ENCODE results near the gene ERC1. TPM values are rescaled to one million over a fixed set of nuclear protein-coding genes. Genes with fewer than 3 reads are reported as not detected.

ERC1 gene
- total and polyA plus RNA-seq, 2 donors (not counting 3 experiments of a cell fraction or from before 2014, with no cell fraction given), result 11.7 to 66.1 TPM

DNA sequence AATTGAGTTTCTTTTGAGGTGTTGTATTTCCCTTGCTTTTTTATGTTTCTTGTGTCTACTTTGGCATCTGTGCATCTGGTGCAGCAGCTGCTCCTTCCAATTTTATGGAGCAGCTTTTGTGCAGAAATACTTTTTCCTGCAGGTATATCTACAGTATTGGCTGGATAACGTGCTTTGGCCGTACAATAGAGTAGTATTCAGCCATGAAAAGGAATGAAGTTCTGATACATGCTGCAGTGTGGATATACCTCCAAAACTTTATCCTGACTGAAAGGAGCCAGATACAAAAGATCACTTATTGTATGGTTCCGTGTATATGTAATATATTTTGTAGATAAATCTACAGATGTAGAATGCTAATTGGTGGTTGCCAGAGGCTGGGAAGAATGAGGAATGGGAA, 74.6 kb downstream of the ERC1 start:
- Histone ChIP-seq H3K27ac (ENCODE audit: insufficient read depth, low read depth, low read length) (no peak overlapping the region), H3K4me1 (ENCODE audit: control insufficient read depth, extremely low read depth, insufficient read depth, low read length) (peaks cover 7% of the 10 kb centered on the region), H3K9me3 (replicated peaks; ENCODE audit: control insufficient read depth, insufficient read depth, low read length) (no peaks in the 10 kb centered on the region), H2AFZ (ENCODE audit: low read depth, low read length) (no peak overlapping the region), H3K4me2 (ENCODE audit: insufficient read depth, low read length) (no peak overlapping the region), H3K9ac (replicated peaks; ENCODE audit: extremely low read depth, insufficient read depth, low read length) (no peak overlapping the region), H3K4me3 (replicated peaks in 1 of 3; ENCODE audit: insufficient read depth in 1 of 3, low read depth in 1 of 3, low read length in 3 of 3) (no peak overlapping the region), H3K79me2 (ENCODE audit: control insufficient read depth, insufficient read depth, low read length) (peaks cover 14% of the 10 kb centered on the region), H3K9me1 (replicated peaks; ENCODE audit: control insufficient read depth, extremely low read depth, insufficient read depth, low read length) (no peaks in the 10 kb centered on the region), H3K27me3 (ENCODE audit: control insufficient read depth in 2 of 2, insufficient read depth in 2 of 2, low read length in 2 of 2) (no peaks in the 10 kb centered on the region), H3K36me3 (ENCODE audit: control insufficient read depth in 2 of 2, extremely low read depth in 1 of 2, insufficient read depth in 2 of 2, low read length in 2 of 2) (no peaks in the 10 kb centered on the region), H4K20me1 (replicated peaks; ENCODE audit: control insufficient read depth, extremely low read depth, insufficient read depth, low read length) (no peaks in the 10 kb centered on the region)
- no peak for FAIRE-seq
- ChIA-PET POLR2A (no interaction called here), CTCF (no interaction called here)
- dilution Hi-C loops (cut with MboI; ENCODE audit: extremely low pct_ligation_motif_present, low sequenced_read_pairs) (no loop called here), intact Hi-C loops (cut with micrococcal nuclease) (no loop called here)
- no peak for DNase-seq (ENCODE audit: low read depth, low spot score)
- no peak for TF ChIP-seq MAX (IDR thresholded peaks at IDR 0.05; ENCODE audit: insufficient read depth, insufficient read length)
- no peak for TF ChIP-seq MYC (IDR thresholded peaks at IDR 0.05; ENCODE audit: low read depth, low read length)
- TF ChIP-seq FOS (IDR thresholded peaks at IDR 0.05; ENCODE audit: borderline replicate concordance, insufficient read depth, low read length), result no peak
- TF ChIP-seq GATA2 (IDR thresholded peaks at IDR 0.05; ENCODE audit: insufficient read depth, insufficient read length, low read depth, low read length), result no peak
- no peak for TF ChIP-seq POLR2AphosphoS5 (IDR thresholded peaks at IDR 0.05; ENCODE audit: insufficient read depth, low read depth, low read length)
- no TSS peak for BruUV-seq (replicated peaks)

DNA sequence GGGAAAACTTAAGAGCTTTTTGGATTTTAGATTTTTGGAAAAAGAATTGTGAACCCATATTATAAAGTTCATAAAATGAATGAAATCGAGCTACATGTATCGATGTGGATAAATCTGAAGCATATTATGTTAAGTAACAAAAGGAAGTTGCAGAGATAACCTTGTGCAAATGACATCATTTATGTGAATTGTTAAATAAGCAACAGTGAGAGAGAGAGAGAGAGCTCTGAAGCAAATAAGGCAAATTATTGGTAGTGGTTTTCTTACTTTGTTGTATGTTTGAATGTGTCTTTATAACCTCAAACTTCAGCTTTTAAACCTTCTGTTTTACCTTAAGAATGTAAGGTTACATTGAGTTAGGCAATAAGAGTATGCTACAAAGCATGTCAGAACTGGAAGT, 78.8 kb downstream of the ERC1 start:
- no peak overlapping the region for H3K4me3 ChIP-seq (replicated peaks in 1 of 3; ENCODE audit: insufficient read depth in 1 of 3, low read depth in 1 of 3, low read length in 3 of 3)
- intact Hi-C loops (cut with micrococcal nuclease), result no loop called here
- peaks cover 7% of the 10 kb centered on the region for H3K4me1 ChIP-seq (ENCODE audit: control insufficient read depth, extremely low read depth, insufficient read depth, low read length)
- peaks cover 8% of the 10 kb centered on the region for H3K79me2 ChIP-seq (ENCODE audit: control insufficient read depth, insufficient read depth, low read length)
- TF ChIP-seq EZH2 (IDR thresholded peaks at IDR 0.05; ENCODE audit: borderline replicate concordance, low read depth, low read length, severe bottlenecking), result no peak
- TF ChIP-seq JUN (IDR thresholded peaks at IDR 0.05; ENCODE audit: borderline replicate concordance, insufficient read depth, insufficient read length, low read depth), result peak; percentile 22
- ChIA-PET POLR2A (no interaction called here), CTCF (interaction anchor here (0.6 to 3.3 kb wide), 3 partner anchors 20 to 66 kb away, joined by 3 to 23 read pairs (median 4); no protein-coding TSS in a partner anchor)
- no peak overlapping the region for H3K27ac ChIP-seq (ENCODE audit: insufficient read depth, low read depth, low read length)
- dilution Hi-C loops (cut with MboI; ENCODE audit: extremely low pct_ligation_motif_present, low sequenced_read_pairs), result no loop called here
- no peaks in the 10 kb centered on the region for H3K36me3 ChIP-seq (ENCODE audit: control insufficient read depth in 2 of 2, extremely low read depth in 1 of 2, insufficient read depth in 2 of 2, low read length in 2 of 2)
- H3K4me2 ChIP-seq (ENCODE audit: insufficient read depth, low read length), result no peak overlapping the region
- H2AFZ ChIP-seq (ENCODE audit: low read depth, low read length), result no peak overlapping the region
- no peaks in the 10 kb centered on the region for H3K9me1 ChIP-seq (replicated peaks; ENCODE audit: control insufficient read depth, extremely low read depth, insufficient read depth, low read length)
- no peaks in the 10 kb centered on the region for H4K20me1 ChIP-seq (replicated peaks; ENCODE audit: control insufficient read depth, extremely low read depth, insufficient read depth, low read length)
- H3K9ac ChIP-seq (replicated peaks; ENCODE audit: extremely low read depth, insufficient read depth, low read length), result no peak overlapping the region
- no peaks in the 10 kb centered on the region for H3K9me3 ChIP-seq (replicated peaks; ENCODE audit: control insufficient read depth, insufficient read depth, low read length)
- no peaks in the 10 kb centered on the region for H3K27me3 ChIP-seq (ENCODE audit: control insufficient read depth in 2 of 2, insufficient read depth in 2 of 2, low read length in 2 of 2)
- peak; percentile 29 for DNase-seq (ENCODE audit: low read depth, low spot score)
- no peak for FAIRE-seq
- no TSS peak for BruUV-seq (replicated peaks)
